Nephron progenitor cell (in vitro differentiated cells): ENCODE results near the gene NR0B2.
A peak's percentile ranks its signal among the peaks of the same experiment; 100 is the strongest.
"Not testable (repeated sequence)": the region's sequence is repeated elsewhere in the genome, so short reads cannot be mapped to it uniquely, and the experiment has no call there.

Experiments used
- DNase-seq: peaks from one replicate; pipeline ENCODE4 v3.0.0; 2021
- H3K27ac Mint-ChIP-seq: 2 replicates; pipeline ENCODE4 v1.8.0; 2021; ENCODE audit warnings: mild to moderate bottlenecking, moderate library complexity, mixed read lengths
- H3K27me3 Mint-ChIP-seq: 2 replicates; pipeline ENCODE4 v1.8.0; 2021; ENCODE audit warnings: mild to moderate bottlenecking, low read depth, mixed read lengths; ENCODE audit not compliant: poor library complexity
- H3K36me3 Mint-ChIP-seq: 2 replicates; pipeline ENCODE4 v1.8.0; 2021; ENCODE audit warnings: low read depth, mixed read lengths
- H3K4me1 Mint-ChIP-seq: 2 replicates; pipeline ENCODE4 v1.8.0; 2021; ENCODE audit warnings: mixed read lengths
- H3K4me3 Mint-ChIP-seq: 2 replicates; pipeline ENCODE4 v1.8.0; 2021; ENCODE audit warnings: mild to moderate bottlenecking, moderate library complexity, mixed read lengths
- H3K9me3 Mint-ChIP-seq: 2 replicates; pipeline ENCODE4 v1.8.0; 2021; ENCODE audit warnings: mild to moderate bottlenecking, moderate library complexity, mixed read lengths
- CTCF ChIP-seq: fragments of 200-600 bp; sonication (generic); IDR thresholded peaks from 2 replicates; pipeline ENCODE4 v1.5.0; 2021; ENCODE audit warnings: antibody characterized with exemption

NR0B2 gene

GRCh38 chr1:26882696-26883463, 30.9 kb downstream of the NR0B2 start:
- Mint-ChIP-seq H3K27me3 (no peaks in the 10 kb centered on the region), H3K4me1 (no peaks in the 10 kb centered on the region), H3K9me3 (no peaks in the 10 kb centered on the region), H3K4me3 (no peak overlapping the region), H3K27ac (no peak overlapping the region), H3K36me3 (peaks cover 58% of the 10 kb centered on the region)
- DNase-seq = no peak
- TF ChIP-seq CTCF = no peak

GRCh38 chr1:26881611-26882010, 32.2 kb downstream of the NR0B2 start:
- not testable (repeated sequence) for H3K4me3 Mint-ChIP-seq, H3K9me3 Mint-ChIP-seq, DNase-seq, H3K4me1 Mint-ChIP-seq, H3K27ac Mint-ChIP-seq, H3K27me3 Mint-ChIP-seq
- H3K36me3 Mint-ChIP-seq = peaks cover 52% of the 10 kb centered on the region

GRCh38 chr1:26879793-26880192, 34.0 kb downstream of the NR0B2 start:
- Mint-ChIP-seq H3K4me1 (no peaks in the 10 kb centered on the region), H3K9me3 (no peaks in the 10 kb centered on the region), H3K4me3 (no peak overlapping the region), H3K27ac (no peak overlapping the region), H3K27me3 (no peaks in the 10 kb centered on the region), H3K36me3 (peaks cover 40% of the 10 kb centered on the region)
- no peak for DNase-seq
- no peak for TF ChIP-seq CTCF

- Mint-ChIP-seq H3K4me1 (no peaks in the 10 kb centered on the region), H3K27ac (no peak overlapping the region), H3K4me3 (no peak overlapping the region), H3K36me3 (peaks cover 19% of the 10 kb centered on the region), H3K9me3 (no peaks in the 10 kb centered on the region), H3K27me3 (no peaks in the 10 kb centered on the region)
- no peak for TF ChIP-seq CTCF
- DNase-seq = no peak
These were observed 36.4 kb downstream of the NR0B2 start for GRCh38 chr1:26877326-26877725.

GRCh38 chr1:26874896-26875295, 38.9 kb downstream of the NR0B2 start:
- Mint-ChIP-seq H3K36me3 (peaks cover 6% of the 10 kb centered on the region), H3K4me1 (no peaks in the 10 kb centered on the region), H3K4me3 (no peak overlapping the region), H3K27ac (peak overlapping the region; percentile 78), H3K9me3 (no peaks in the 10 kb centered on the region), H3K27me3 (no peaks in the 10 kb centered on the region)
- no peak for DNase-seq
- TF ChIP-seq CTCF = no peak

GRCh38 chr1:26873097-26873496, 40.7 kb downstream of the NR0B2 start:
- not testable (repeated sequence) for H3K9me3 Mint-ChIP-seq, H3K27me3 Mint-ChIP-seq, H3K36me3 Mint-ChIP-seq, H3K4me3 Mint-ChIP-seq, H3K4me1 Mint-ChIP-seq, DNase-seq
- H3K27ac Mint-ChIP-seq = peak overlapping the region; percentile 58
